ENCODE results near the gene SCARB1. TPM values are rescaled to one million over a fixed set of nuclear protein-coding genes. Genes with fewer than 3 reads are reported as not detected.

Gene SCARB1
- total RNA-seq, 4 donors from 2014 or later, result 8.3 to 24.1 (median 13.0) TPM

- WGBS, result 90% methylated on average over 10 of the region's 12 CpGs
- intact Hi-C loops (cut with DNase I), result no loop called here
- no peak for TF ChIP-seq CTCF (IDR thresholded peaks at IDR 0.05)
- TF ChIP-seq POLR2AphosphoS5 (IDR thresholded peaks at IDR 0.05), result no peak
- TF ChIP-seq POLR2A (IDR thresholded peaks at IDR 0.05; ENCODE audit: low read depth), result no peak
- TF ChIP-seq EP300 (IDR thresholded peaks at IDR 0.05), result no peak
- DNase-seq (ENCODE audit: extremely low spot score), result no peak
- Histone ChIP-seq H3K9me3 (no peaks in the 10 kb centered on the region), H3K4me3 (no peak overlapping the region), H3K27ac (replicated peaks in 1 of 4) (no peak overlapping the region), H3K27me3 (no peaks in the 10 kb centered on the region), H3K4me1 (peaks cover 0 to 19% (median 8%) of the 10 kb centered on the region in 4 donors), H3K36me3 (peaks cover 0 to 6% (median 0%) of the 10 kb centered on the region in 4 donors)
Observed at GRCh38 chr12:124778411-124778810, 85.3 kb downstream of the SCARB1 start.

- TF ChIP-seq EP300 (IDR thresholded peaks at IDR 0.05) (no peak), POLR2A (IDR thresholded peaks at IDR 0.05; ENCODE audit: low read depth) (no peak), CTCF (IDR thresholded peaks at IDR 0.05) (no peak), POLR2AphosphoS5 (IDR thresholded peaks at IDR 0.05) (no peak)
- H3K27me3 ChIP-seq, result no peaks in the 10 kb centered on the region
- peaks cover 0 to 19% (median 8%) of the 10 kb centered on the region in 4 donors for H3K4me1 ChIP-seq
- H3K27ac ChIP-seq (replicated peaks in 1 of 4), result peak overlapping the region in 1 of 4 donors; percentile 26
- 81% methylated on average over 14 of the region's 31 CpGs for WGBS
- H3K4me3 ChIP-seq, result no peak overlapping the region
- no peak for DNase-seq (ENCODE audit: extremely low spot score)
- intact Hi-C loops (cut with DNase I), result no loop called here
- no peaks in the 10 kb centered on the region for H3K9me3 ChIP-seq
- peaks cover 0 to 6% (median 0%) of the 10 kb centered on the region in 4 donors for H3K36me3 ChIP-seq
Observed at GRCh38 chr12:124777399-124778372, 86.0 kb downstream of the SCARB1 start.

GRCh38 chr12:124776125-124776513 is 87.5 kb downstream of the SCARB1 start:
- no peaks in the 10 kb centered on the region for H3K9me3 ChIP-seq
- intact Hi-C loops (cut with DNase I), result no loop called here
- DNase-seq (ENCODE audit: extremely low spot score), result no peak
- H3K27me3 ChIP-seq, result no peaks in the 10 kb centered on the region
- H3K36me3 ChIP-seq, result no peaks in the 10 kb centered on the region
- TF ChIP-seq CTCF (IDR thresholded peaks at IDR 0.05) (no peak), POLR2AphosphoS5 (IDR thresholded peaks at IDR 0.05) (no peak), EP300 (IDR thresholded peaks at IDR 0.05) (no peak), POLR2A (IDR thresholded peaks at IDR 0.05; ENCODE audit: low read depth) (no peak)
- H3K4me1 ChIP-seq, result peaks cover 8 to 31% (median 18%) of the 10 kb centered on the region in 4 donors
- H3K27ac ChIP-seq (replicated peaks in 1 of 4), result no peak overlapping the region
- WGBS, result 63% methylated on average over 5 of the region's 5 CpGs
- H3K4me3 ChIP-seq, result no peak overlapping the region

GRCh38 chr12:124774462-124775167 is 89.0 kb downstream of the SCARB1 start:
- 42% methylated on average over 13 of the region's 15 CpGs for WGBS
- Histone ChIP-seq H3K27ac (replicated peaks in 1 of 4) (peak overlapping the region in 2 of 4 donors; percentile 9 to 37), H3K27me3 (no peaks in the 10 kb centered on the region), H3K4me3 (peak overlapping the region; percentile 10 to 45 (median 10)), H3K4me1 (peaks cover 6 to 31% (median 18%) of the 10 kb centered on the region in 4 donors), H3K36me3 (no peaks in the 10 kb centered on the region), H3K9me3 (no peaks in the 10 kb centered on the region)
- intact Hi-C loops (cut with DNase I), result loop anchor here (5.0 kb wide), 4 partner anchors 427 to 737 kb away; no protein-coding TSS in a partner anchor
- TF ChIP-seq POLR2A (IDR thresholded peaks at IDR 0.05; ENCODE audit: low read depth) (no peak), POLR2AphosphoS5 (IDR thresholded peaks at IDR 0.05) (no peak), CTCF (IDR thresholded peaks at IDR 0.05) (no peak), EP300 (IDR thresholded peaks at IDR 0.05) (no peak)
- no peak for DNase-seq (ENCODE audit: extremely low spot score)

Measured in esophagus muscularis mucosa (tissue), 4 donors.